Endodermal cell (in vitro differentiated cells): ENCODE results near the gene TAGAP. TPM values are rescaled to one million over a fixed set of nuclear protein-coding genes. Genes with fewer than 3 reads are reported as not detected.

Experiments used
- DNase-seq: peaks from one replicate; pipeline ENCODE4 v3.0.0-alpha.2; 2017
- H3K27ac ChIP-seq: 2 replicates; pipeline ENCODE4 v1.5.1; 2013; ENCODE audit warnings: mild to moderate bottlenecking, low read depth, low read length, moderate library complexity
- H3K27me3 ChIP-seq: 2 replicates; pipeline ENCODE4 v1.6.1; 2013; ENCODE audit warnings: mild to moderate bottlenecking, low read length, moderate library complexity; ENCODE audit not compliant: insufficient read depth, control insufficient read depth, poor library complexity, severe bottlenecking
- H3K36me3 ChIP-seq: 2 replicates; pipeline ENCODE4 v1.7.0; 2013; ENCODE audit warnings: mild to moderate bottlenecking, low read length, moderate library complexity; ENCODE audit not compliant: control insufficient read depth, insufficient read depth
- H3K4me1 ChIP-seq: one replicate; pipeline ENCODE4 v1.7.0; 2013; ENCODE audit warnings: low read length; ENCODE audit not compliant: control insufficient read depth, insufficient read depth
- H3K4me3 ChIP-seq: 2 replicates; pipeline ENCODE4 v1.5.1; 2013; ENCODE audit warnings: mild to moderate bottlenecking, low read length, moderate library complexity
- H3K9ac ChIP-seq: 2 replicates; pipeline ENCODE4 v1.6.1; 2013; ENCODE audit warnings: mild to moderate bottlenecking, low read length, moderate library complexity; ENCODE audit not compliant: poor library complexity, severe bottlenecking; ENCODE audit errors: extremely low read depth
- H3K9me3 ChIP-seq: 2 replicates; pipeline ENCODE4 v1.6.1; 2013; ENCODE audit warnings: mild to moderate bottlenecking, low read length, moderate library complexity; ENCODE audit not compliant: control insufficient read depth
- H3K27ac Mint-ChIP-seq: 2 replicates; pipeline ENCODE4 v1.8.0; 2020; ENCODE audit warnings: mixed read lengths
- H3K27me3 Mint-ChIP-seq: 2 replicates; pipeline ENCODE4 v1.8.0; 2021; ENCODE audit warnings: mild to moderate bottlenecking, mixed read lengths; ENCODE audit not compliant: insufficient read depth
- H3K36me3 Mint-ChIP-seq: 2 replicates; pipeline ENCODE4 v1.8.0; 2020; ENCODE audit warnings: low read depth, mixed read lengths
- H3K4me1 Mint-ChIP-seq: 2 replicates; pipeline ENCODE4 v1.8.0; 2020; ENCODE audit warnings: mixed read lengths
- H3K4me3 Mint-ChIP-seq: 2 replicates; pipeline ENCODE4 v1.8.0; 2020; ENCODE audit warnings: mild to moderate bottlenecking, moderate library complexity, mixed read lengths
- H3K9me3 Mint-ChIP-seq: 2 replicates; pipeline ENCODE4 v1.8.0; 2020; ENCODE audit warnings: mild to moderate bottlenecking, mixed read lengths
- WGBS, 2 experiments: methylation state at CpG; one replicate each; pipeline versions ENCODE4 v1.1.5 to v1.1.7; 2013; ENCODE audit warnings: missing lambda C conversion rate in 2 of 2, mixed read lengths in 1 of 2; ENCODE audit not compliant: insufficient coverage in 1 of 2, insufficient read length in 1 of 2; 5-methylcytosine and 5-hydroxymethylcytosine counted together
- total RNA-seq, 2 donors: library from RNA; stranded (reverse); fragmentation: NEBNext Ultra II Directional in 1 of 2; extraction: Animal tissue kit (Norgen Biotek cat#: 25700) in 1 of 2; gene quantifications; 2 replicates in 1 of 2; 3 replicates in 1 of 2; pipeline ENCODE4 v1.2.1, GENCODE V29; 2021
- TF ChIP-seq, protein P1 (sequence below): fragments of 200-600 bp; sonication (generic); conservative IDR thresholded peaks from 2 replicates; pipeline ENCODE4 v1.5.0; 2021; ENCODE audit warnings: antibody characterized with exemption, mild to moderate bottlenecking

TAGAP gene
- total RNA-seq, 2 donors from 2014 or later = 0.24 TPM; not detected in 1

DNA sequence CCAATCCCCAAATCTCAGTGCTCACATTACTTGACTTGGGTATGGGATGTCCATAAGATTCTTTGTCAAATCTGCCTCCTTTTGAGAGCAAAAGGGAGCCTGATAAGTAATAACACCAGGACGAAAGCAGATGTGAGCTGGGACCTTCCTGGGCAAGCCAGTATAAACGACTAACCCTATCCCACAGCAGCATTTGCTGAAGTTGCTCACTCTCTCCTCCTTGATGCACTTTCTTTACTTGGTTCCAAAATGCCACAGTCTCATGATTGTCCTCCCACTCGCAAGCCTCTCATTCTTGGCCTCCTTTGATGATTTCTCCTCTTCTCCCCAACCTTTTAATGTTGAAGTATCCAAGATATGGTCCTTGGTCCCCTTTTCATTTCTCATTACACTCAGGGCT lies 44.7 kb upstream of the TAGAP start:
- H3K27ac Mint-ChIP-seq = no peak overlapping the region
- H3K27me3 Mint-ChIP-seq = no peaks in the 10 kb centered on the region
- H3K9ac ChIP-seq = no peak overlapping the region
- no peaks in the 10 kb centered on the region for H3K9me3 ChIP-seq
- no peak overlapping the region for H3K4me3 Mint-ChIP-seq
- H3K27me3 ChIP-seq = no peaks in the 10 kb centered on the region
- H3K9me3 Mint-ChIP-seq = no peaks in the 10 kb centered on the region
- TF ChIP-seq, protein P1, sequence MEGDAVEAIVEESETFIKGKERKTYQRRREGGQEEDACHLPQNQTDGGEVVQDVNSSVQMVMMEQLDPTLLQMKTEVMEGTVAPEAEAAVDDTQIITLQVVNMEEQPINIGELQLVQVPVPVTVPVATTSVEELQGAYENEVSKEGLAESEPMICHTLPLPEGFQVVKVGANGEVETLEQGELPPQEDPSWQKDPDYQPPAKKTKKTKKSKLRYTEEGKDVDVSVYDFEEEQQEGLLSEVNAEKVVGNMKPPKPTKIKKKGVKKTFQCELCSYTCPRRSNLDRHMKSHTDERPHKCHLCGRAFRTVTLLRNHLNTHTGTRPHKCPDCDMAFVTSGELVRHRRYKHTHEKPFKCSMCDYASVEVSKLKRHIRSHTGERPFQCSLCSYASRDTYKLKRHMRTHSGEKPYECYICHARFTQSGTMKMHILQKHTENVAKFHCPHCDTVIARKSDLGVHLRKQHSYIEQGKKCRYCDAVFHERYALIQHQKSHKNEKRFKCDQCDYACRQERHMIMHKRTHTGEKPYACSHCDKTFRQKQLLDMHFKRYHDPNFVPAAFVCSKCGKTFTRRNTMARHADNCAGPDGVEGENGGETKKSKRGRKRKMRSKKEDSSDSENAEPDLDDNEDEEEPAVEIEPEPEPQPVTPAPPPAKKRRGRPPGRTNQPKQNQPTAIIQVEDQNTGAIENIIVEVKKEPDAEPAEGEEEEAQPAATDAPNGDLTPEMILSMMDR = no peak
- H3K4me3 ChIP-seq = no peak overlapping the region
- 90 to 94% methylated on average over 2 to 3 of the region's 3 CpGs for WGBS, 2 experiments
- no peaks in the 10 kb centered on the region for H3K36me3 Mint-ChIP-seq
- DNase-seq = peak; percentile 10
- peaks cover 3% of the 10 kb centered on the region for H3K4me1 Mint-ChIP-seq
- H3K4me1 ChIP-seq = no peaks in the 10 kb centered on the region
- H3K27ac ChIP-seq = no peak overlapping the region
- H3K36me3 ChIP-seq = no peaks in the 10 kb centered on the region

DNA sequence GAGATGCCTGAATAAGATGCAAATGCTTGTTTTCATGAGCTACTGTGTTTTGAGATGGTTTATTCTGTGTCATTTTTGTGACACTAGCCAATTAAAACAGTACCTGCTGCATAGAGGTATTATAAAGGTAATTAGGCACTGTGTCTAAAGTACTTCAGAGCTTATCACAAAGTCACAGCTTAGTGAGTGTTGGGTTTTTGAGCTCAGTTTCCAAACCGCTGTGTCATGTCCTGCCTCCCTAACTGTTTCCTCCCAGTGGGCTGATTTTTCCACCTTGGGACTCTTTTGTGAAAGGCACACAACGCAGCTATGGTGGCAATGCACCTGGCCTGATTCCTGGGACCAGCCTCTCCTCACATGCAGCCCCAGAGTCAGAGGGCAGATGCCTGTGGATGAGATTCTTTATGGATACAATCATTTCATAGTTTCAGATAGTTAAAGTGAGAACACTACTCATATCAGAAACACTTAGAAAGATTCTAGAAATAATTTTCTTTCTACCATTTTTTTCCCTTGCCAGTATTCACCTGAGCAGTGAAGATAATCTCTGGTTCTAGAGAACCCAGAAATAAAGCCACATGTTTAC lies 41.3 kb upstream of the TAGAP start:
- Mint-ChIP-seq H3K4me1 (peaks cover 10% of the 10 kb centered on the region), H3K36me3 (no peaks in the 10 kb centered on the region), H3K27me3 (no peaks in the 10 kb centered on the region), H3K4me3 (no peak overlapping the region), H3K9me3 (no peaks in the 10 kb centered on the region), H3K27ac (no peak overlapping the region)
- TF ChIP-seq, protein P1 = no peak
- no peaks in the 10 kb centered on the region for H3K4me1 ChIP-seq
- 95 to 100% methylated on average over 1 to 2 of the region's 2 CpGs for WGBS, 2 experiments
- H3K4me3 ChIP-seq = no peak overlapping the region
- H3K9ac ChIP-seq = no peak overlapping the region
- H3K27ac ChIP-seq = no peak overlapping the region
- no peaks in the 10 kb centered on the region for H3K27me3 ChIP-seq
- DNase-seq = peak; percentile 31
- no peaks in the 10 kb centered on the region for H3K36me3 ChIP-seq
- no peaks in the 10 kb centered on the region for H3K9me3 ChIP-seq

DNA sequence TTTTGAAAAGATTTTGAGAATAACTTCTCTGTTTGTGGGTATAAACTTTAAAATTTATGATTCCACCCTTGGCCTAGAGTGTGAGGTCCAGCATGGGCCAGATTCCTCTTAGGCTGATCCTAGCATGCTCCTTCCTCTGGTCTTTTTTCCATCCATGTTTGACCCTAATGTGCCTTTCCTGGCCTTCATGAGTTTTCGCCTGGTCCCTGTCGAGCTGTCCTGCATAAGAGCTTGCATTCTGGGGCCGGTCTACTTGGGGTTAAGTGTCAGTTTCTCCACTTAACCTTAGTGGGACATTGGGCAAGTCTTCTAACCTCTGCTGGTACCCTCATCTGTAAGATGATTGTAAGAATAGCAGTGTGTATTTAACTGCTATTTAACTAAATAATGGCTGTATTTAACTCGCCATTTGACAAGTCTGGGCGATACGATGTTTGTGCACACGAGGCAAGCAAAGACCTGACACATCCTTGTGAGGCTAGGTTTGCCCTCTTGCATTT lies 40.7 kb upstream of the TAGAP start:
- DNase-seq = peak; percentile 20
- no peaks in the 10 kb centered on the region for H3K27me3 Mint-ChIP-seq
- TF ChIP-seq, protein P1 = no peak
- no peak overlapping the region for H3K27ac Mint-ChIP-seq
- H3K4me1 Mint-ChIP-seq = peaks cover 10% of the 10 kb centered on the region
- Histone ChIP-seq H3K9ac (no peak overlapping the region), H3K27ac (no peak overlapping the region), H3K27me3 (no peaks in the 10 kb centered on the region), H3K9me3 (no peaks in the 10 kb centered on the region), H3K4me3 (no peak overlapping the region), H3K4me1 (no peaks in the 10 kb centered on the region), H3K36me3 (no peaks in the 10 kb centered on the region)
- no peak overlapping the region for H3K4me3 Mint-ChIP-seq
- no peaks in the 10 kb centered on the region for H3K9me3 Mint-ChIP-seq
- 94% methylated on average over 6 to 7 of the region's 7 CpGs for WGBS, 2 experiments
- H3K36me3 Mint-ChIP-seq = no peaks in the 10 kb centered on the region
